Astrocyte (in vitro differentiated cells and primary cell): ENCODE measurements around the gene OR10J1. TPM values are rescaled to one million over a fixed set of nuclear protein-coding genes. Genes with fewer than 3 reads are reported as not detected.
"Not testable (repeated sequence)": the region's sequence is repeated elsewhere in the genome, so short reads cannot be mapped to it uniquely, and the experiment has no call there.

Experiments
- DNase-seq: peaks from one replicate; pipeline ENCODE4 v3.0.0-alpha.2; 2010; ENCODE audit warnings: low read depth
- FAIRE-seq: peaks from 2 replicates; lab custom pipeline; 2011; peaks lifted over from hg19 to GRCh38; lab: Jason Lieb, UNC
- H2AFZ ChIP-seq: 2 replicates; pipeline ENCODE4 v1.6.0; 2012; ENCODE audit warnings: low read depth, low read length, inconsistent platforms
- H3K27ac ChIP-seq: 2 replicates; pipeline ENCODE4 v1.5.1; 2011; ENCODE audit warnings: low read depth, low read length, inconsistent platforms
- H3K27me3 ChIP-seq: 2 replicates; pipeline ENCODE4 v1.6.0; 2011; ENCODE audit warnings: low read length, inconsistent platforms; ENCODE audit not compliant: insufficient read depth
- H3K36me3 ChIP-seq: 2 replicates; pipeline ENCODE4 v1.5.1; 2011; ENCODE audit warnings: low read length, inconsistent platforms; ENCODE audit not compliant: insufficient read depth
- H3K4me1 ChIP-seq: 2 replicates; pipeline ENCODE4 v1.5.1; 2011; ENCODE audit warnings: low read length, inconsistent platforms; ENCODE audit not compliant: insufficient read depth
- H3K4me2 ChIP-seq: 2 replicates; pipeline ENCODE4 v1.6.0; 2012; ENCODE audit warnings: low read length, inconsistent platforms
- H3K4me3 ChIP-seq: 2 replicates; pipeline ENCODE4 v1.5.1; 2011; ENCODE audit warnings: low read depth, mild to moderate bottlenecking, low read length, inconsistent platforms; ENCODE audit not compliant: insufficient read depth
- H3K79me2 ChIP-seq: 2 replicates; pipeline ENCODE4 v1.6.0; 2012; ENCODE audit warnings: mild to moderate bottlenecking, low read length, inconsistent platforms; ENCODE audit not compliant: insufficient read depth
- H3K9ac ChIP-seq: 2 replicates; pipeline ENCODE4 v1.6.0; 2012; ENCODE audit warnings: mild to moderate bottlenecking, low read length, inconsistent platforms
- H3K9me3 ChIP-seq: 2 replicates; pipeline ENCODE4 v1.5.1; 2012; ENCODE audit warnings: low read depth, mild to moderate bottlenecking, low read length, inconsistent platforms; ENCODE audit not compliant: insufficient read depth
- H4K20me1 ChIP-seq: 2 replicates; pipeline ENCODE4 v1.6.0; 2012; ENCODE audit warnings: low read length, inconsistent platforms; ENCODE audit not compliant: insufficient read depth
- H3K27ac Mint-ChIP-seq: one replicate; pipeline ENCODE4 v1.8.0; 2021; ENCODE audit warnings: mild to moderate bottlenecking, mixed read lengths; ENCODE audit not compliant: unreplicated experiment
- H3K27me3 Mint-ChIP-seq: one replicate; pipeline ENCODE4 v1.8.0; 2021; ENCODE audit warnings: low read depth, mixed read lengths; ENCODE audit not compliant: unreplicated experiment
- H3K36me3 Mint-ChIP-seq: one replicate; pipeline ENCODE4 v1.8.0; 2021; ENCODE audit warnings: low read depth, mixed read lengths; ENCODE audit not compliant: unreplicated experiment
- H3K4me1 Mint-ChIP-seq: one replicate; pipeline ENCODE4 v1.8.0; 2021; ENCODE audit warnings: low read depth, mixed read lengths; ENCODE audit not compliant: unreplicated experiment
- H3K4me3 Mint-ChIP-seq: one replicate; pipeline ENCODE4 v1.8.0; 2021; ENCODE audit warnings: mild to moderate bottlenecking, moderate library complexity, mixed read lengths; ENCODE audit not compliant: unreplicated experiment
- H3K9me3 Mint-ChIP-seq: one replicate; pipeline ENCODE4 v1.8.0; 2021; ENCODE audit warnings: mild to moderate bottlenecking, mixed read lengths; ENCODE audit not compliant: unreplicated experiment
- CTCF ChIP-seq: IDR thresholded peaks from 2 replicates; pipeline ENCODE4 v1.5.1; 2011; ENCODE audit warnings: low read depth, mild to moderate bottlenecking, inconsistent platforms, low read length, moderate library complexity; ENCODE audit not compliant: insufficient read depth
- EZH2 ChIP-seq: IDR thresholded peaks from 2 replicates; pipeline ENCODE4 v1.6.1; 2012; ENCODE audit warnings: mild to moderate bottlenecking, low read length, inconsistent platforms; ENCODE audit not compliant: insufficient read depth
- total RNA-seq: library from RNA; stranded (reverse); gene quantifications from 2 replicates; pipeline ENCODE4 v1.2.1, GENCODE V29; 2021

OR10J1 gene
- total RNA-seq, 1 donor from 2014 or later: not detected

- no peaks in the 10 kb centered on the region for H3K4me1 ChIP-seq
- Mint-ChIP-seq H3K27me3 (peaks cover 3% of the 10 kb centered on the region), H3K4me3 (no peak overlapping the region), H3K36me3 (no peaks in the 10 kb centered on the region), H3K27ac (no peak overlapping the region), H3K4me1 (peaks cover 3% of the 10 kb centered on the region), H3K9me3 (peaks cover 2% of the 10 kb centered on the region)
- no peaks in the 10 kb centered on the region for H3K9me3 ChIP-seq
- TF ChIP-seq CTCF (no peak), EZH2 (no peak)
- no peaks in the 10 kb centered on the region for H3K27me3 ChIP-seq
- no peaks in the 10 kb centered on the region for H3K79me2 ChIP-seq
- no peak overlapping the region for H3K27ac ChIP-seq
- no peak overlapping the region for H2AFZ ChIP-seq
- FAIRE-seq: no peak
- DNase-seq: no peak
- H4K20me1 ChIP-seq: no peaks in the 10 kb centered on the region
- no peak overlapping the region for H3K4me2 ChIP-seq
- H3K4me3 ChIP-seq: no peak overlapping the region
- H3K9ac ChIP-seq: no peak overlapping the region
- H3K36me3 ChIP-seq: no peaks in the 10 kb centered on the region
Measured at GRCh38 chr1:159444511-159444910, 5.0 kb downstream of the OR10J1 start.

GRCh38 chr1:159448181-159448580, 8.7 kb downstream of the OR10J1 start:
- peaks cover 4% of the 10 kb centered on the region for H3K9me3 Mint-ChIP-seq

GRCh38 chr1:159449605-159450004, 10.1 kb downstream of the OR10J1 start:
- FAIRE-seq: not testable (repeated sequence)

More at GRCh38 chr1:159448181-159448580, 8.7 kb downstream of the OR10J1 start:
- no peak overlapping the region for H3K4me3 Mint-ChIP-seq
- Histone ChIP-seq H3K4me3 (no peak overlapping the region), H4K20me1 (no peaks in the 10 kb centered on the region), H3K27me3 (no peaks in the 10 kb centered on the region), H3K9ac (no peak overlapping the region), H3K4me2 (no peak overlapping the region), H3K36me3 (no peaks in the 10 kb centered on the region), H3K79me2 (no peaks in the 10 kb centered on the region), H3K9me3 (no peaks in the 10 kb centered on the region), H3K4me1 (no peaks in the 10 kb centered on the region), H3K27ac (no peak overlapping the region), H2AFZ (no peak overlapping the region)
- FAIRE-seq: no peak
- TF ChIP-seq EZH2: no peak
- TF ChIP-seq CTCF: no peak
- no peaks in the 10 kb centered on the region for H3K36me3 Mint-ChIP-seq
- H3K27ac Mint-ChIP-seq: no peak overlapping the region
- no peaks in the 10 kb centered on the region for H3K27me3 Mint-ChIP-seq
- peaks cover 3% of the 10 kb centered on the region for H3K4me1 Mint-ChIP-seq
- no peak for DNase-seq

More at GRCh38 chr1:159449605-159450004, 10.1 kb downstream of the OR10J1 start:
- H3K36me3 Mint-ChIP-seq, H3K27me3 ChIP-seq, H3K4me3 Mint-ChIP-seq, H3K4me1 Mint-ChIP-seq, H3K4me3 ChIP-seq, H3K4me1 ChIP-seq, H3K36me3 ChIP-seq, H4K20me1 ChIP-seq, H3K27ac ChIP-seq, H3K79me2 ChIP-seq, H3K27ac Mint-ChIP-seq, H3K4me2 ChIP-seq, H3K9ac ChIP-seq, H3K9me3 ChIP-seq, H3K9me3 Mint-ChIP-seq, DNase-seq, H2AFZ ChIP-seq, H3K27me3 Mint-ChIP-seq: not testable (repeated sequence)
